Common myeloid progenitor, CD34-positive (primary cell): ENCODE results near the gene TSPAN18.

Experiments used
- CTCF ChIA-PET: fragments of 350-600 bp; sonication (Branson Sonifier 250); formaldehyde crosslinking; loops from one replicate; lab custom pipeline; 2021; ENCODE audit warnings: antibody characterized with exemption; lab: Charles Lee
- POLR2A ChIA-PET: fragments of 350-600 bp; sonication (Branson Sonifier 250); formaldehyde crosslinking; loops from one replicate; lab custom pipeline; 2021; ENCODE audit warnings: antibody characterized with exemption; lab: Charles Lee
- DNase-seq, 3 donors: peaks; one replicate each; pipeline versions ENCODE4 v3.0.0 to v3.0.0-alpha.2; 2013
- H3K27ac ChIP-seq, 2 experiments: 1 replicate in 1 of 2; 2 replicates in 1 of 2; pipeline ENCODE4 v1.7.0; 2013; ENCODE audit warnings: inconsistent platforms in 2 of 2, low read length in 2 of 2, mild to moderate bottlenecking in 2 of 2, low read depth in 1 of 2, moderate library complexity in 1 of 2; ENCODE audit not compliant: severe bottlenecking in 2 of 2, insufficient read depth in 1 of 2, poor library complexity in 1 of 2
- H3K27me3 ChIP-seq, 5 experiments: replicated peaks in 2 of 5; 1 replicate in 3 of 5; 2 replicates in 2 of 5; pipeline versions ENCODE4 v1.6.1 to v1.7.0; 2013; ENCODE audit warnings: low read length in 4 of 5, mild to moderate bottlenecking in 2 of 5, moderate library complexity in 2 of 5, inconsistent platforms in 1 of 5; ENCODE audit not compliant: insufficient read depth in 5 of 5, control insufficient read depth in 4 of 5
- H3K36me3 ChIP-seq, 4 experiments: 1 replicate in 2 of 4; 2 replicates in 2 of 4; pipeline versions ENCODE4 v1.6.1 to v1.7.0; 2013; ENCODE audit warnings: low read length in 3 of 4, control low read depth in 1 of 4, mild to moderate bottlenecking in 1 of 4; ENCODE audit not compliant: control insufficient read depth in 4 of 4, insufficient read depth in 4 of 4
- H3K4me1 ChIP-seq, 4 experiments: 1 replicate in 3 of 4; 2 replicates in 1 of 4; pipeline versions ENCODE4 v1.6.1 to v1.7.1; 2013; ENCODE audit warnings: low read length in 3 of 4, mild to moderate bottlenecking in 3 of 4, control low read depth in 1 of 4, inconsistent platforms in 1 of 4, moderate library complexity in 1 of 4; ENCODE audit not compliant: control insufficient read depth in 4 of 4, insufficient read depth in 4 of 4; ENCODE audit errors: control extremely low read depth in 1 of 4
- H3K4me3 ChIP-seq, 7 experiments: 1 replicate in 4 of 7; 2 replicates in 3 of 7; pipeline versions ENCODE4 v1.5.1 to v1.7.0; 2013; ENCODE audit warnings: mild to moderate bottlenecking in 7 of 7, low read length in 6 of 7, moderate library complexity in 6 of 7, inconsistent platforms in 2 of 7, low read depth in 2 of 7, control low read depth in 1 of 7; ENCODE audit not compliant: insufficient read depth in 4 of 7, control insufficient read depth in 1 of 7; ENCODE audit errors: extremely low read depth in 1 of 7
- H3K9me3 ChIP-seq, 5 experiments: 1 replicate in 4 of 5; 2 replicates in 1 of 5; pipeline versions ENCODE4 v1.6.1 to v1.7.1; 2013; ENCODE audit warnings: low read length in 4 of 5, mild to moderate bottlenecking in 2 of 5, inconsistent platforms in 1 of 5, low read depth in 1 of 5, moderate library complexity in 1 of 5; ENCODE audit not compliant: control insufficient read depth in 4 of 5, insufficient read depth in 2 of 5; ENCODE audit errors: control extremely low read depth in 1 of 5
- WGBS: methylation state at CpG from one replicate; pipeline ENCODE4 v1.1.5; 2013; ENCODE audit not compliant: insufficient coverage; 5-methylcytosine and 5-hydroxymethylcytosine counted together

Gene TSPAN18

DNA sequence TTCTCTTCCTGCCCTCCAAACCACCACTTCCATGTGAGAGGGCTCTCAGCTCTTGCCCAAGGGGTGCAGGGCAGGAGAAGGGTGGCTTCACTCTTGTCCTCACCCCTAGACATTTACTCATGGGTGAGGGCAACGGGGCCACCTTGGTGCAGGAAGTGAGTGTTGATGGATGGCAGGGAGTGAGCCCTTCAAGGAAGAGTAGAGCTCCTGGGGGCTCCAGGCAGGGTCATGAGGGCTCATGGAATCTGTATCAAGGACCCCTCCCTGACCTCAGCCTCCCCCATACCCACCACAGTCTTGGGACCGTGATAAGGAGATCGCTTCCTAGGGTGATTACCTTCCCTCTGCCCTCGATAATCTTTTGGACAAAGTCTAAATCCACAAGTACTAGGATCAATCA, 37.8 kb downstream of the TSPAN18 start:
- no peak for DNase-seq
- H3K27me3 ChIP-seq = peaks cover 0 to 4% (median 0%) of the 10 kb centered on the region in 5 experiments
- peaks cover 0 to 4% (median 0%) of the 10 kb centered on the region in 4 experiments for H3K4me1 ChIP-seq
- H3K4me3 ChIP-seq = no peak overlapping the region
- H3K36me3 ChIP-seq = no peaks in the 10 kb centered on the region
- H3K27ac ChIP-seq = no peak overlapping the region
- CTCF ChIA-PET = interaction anchor here (8.7 kb wide), 1 partner anchor 11 kb away, joined by 60 read pairs; no protein-coding TSS in a partner anchor
- POLR2A ChIA-PET = no interaction called here
- WGBS = 98% methylated on average over 4 of the region's 4 CpGs
- peaks cover 0 to 3% (median 0%) of the 10 kb centered on the region in 5 experiments for H3K9me3 ChIP-seq

DNA sequence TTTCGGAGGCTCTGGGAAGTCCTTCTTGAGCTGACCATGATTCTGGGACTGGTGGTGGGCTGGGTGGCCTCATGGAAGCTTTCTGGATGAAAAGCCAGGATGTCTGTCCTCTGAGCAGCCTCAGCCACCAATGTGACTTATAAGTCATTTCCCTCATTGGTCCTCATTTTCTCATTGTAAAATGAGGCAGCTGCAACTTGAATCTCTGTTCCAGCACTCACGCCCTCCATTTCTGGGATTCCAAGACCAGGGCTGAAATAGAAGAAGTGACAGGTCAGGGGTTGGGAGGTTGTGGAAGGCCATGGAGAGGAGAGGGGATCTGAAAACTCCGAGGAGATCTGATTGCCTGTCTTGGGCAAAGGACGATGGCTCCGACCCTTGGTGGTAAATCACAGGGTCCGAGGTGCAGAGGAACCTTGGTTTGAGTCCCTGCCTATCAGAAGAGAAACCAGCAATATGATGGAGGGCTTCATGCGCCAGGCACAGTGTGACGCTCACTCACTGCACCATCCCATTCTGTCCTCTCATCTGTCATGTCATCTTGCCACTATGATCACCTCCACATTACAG, 38.3 kb downstream of the TSPAN18 start:
- ChIA-PET CTCF (interaction anchor here (8.7 kb wide), 1 partner anchor 11 kb away, joined by 60 read pairs; no protein-coding TSS in a partner anchor), POLR2A (no interaction called here)
- no peak overlapping the region for H3K4me3 ChIP-seq
- no peak overlapping the region for H3K27ac ChIP-seq
- H3K4me1 ChIP-seq = peaks cover 0 to 4% (median 0%) of the 10 kb centered on the region in 4 experiments
- 100% methylated on average over 6 of the region's 8 CpGs for WGBS
- no peak for DNase-seq
- H3K9me3 ChIP-seq = peaks cover 0 to 3% (median 0%) of the 10 kb centered on the region in 5 experiments
- H3K36me3 ChIP-seq = no peaks in the 10 kb centered on the region
- peaks cover 0 to 5% (median 0%) of the 10 kb centered on the region in 5 experiments for H3K27me3 ChIP-seq

DNA sequence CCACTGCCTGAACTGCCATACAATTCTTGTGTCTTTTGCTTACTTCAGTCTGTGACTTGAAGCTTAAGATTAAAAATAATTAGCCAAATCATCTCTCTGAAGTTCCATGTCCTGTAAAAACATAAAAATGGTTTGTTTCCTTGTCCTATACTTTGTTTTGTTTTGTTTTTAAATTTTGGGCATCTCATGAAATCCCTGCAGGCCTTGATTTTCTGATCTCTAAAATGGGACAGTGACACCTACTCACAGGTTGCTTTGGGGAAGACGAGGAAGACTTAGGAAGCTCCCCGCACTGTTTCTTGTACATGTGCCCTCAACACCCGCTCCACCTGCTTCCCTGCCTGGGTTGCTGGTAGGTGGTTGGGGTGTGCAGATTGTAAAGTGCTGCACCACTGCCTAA, 38.9 kb downstream of the TSPAN18 start:
- H3K4me3 ChIP-seq = no peak overlapping the region
- peaks cover 0 to 4% (median 0%) of the 10 kb centered on the region in 4 experiments for H3K4me1 ChIP-seq
- H3K9me3 ChIP-seq = peaks cover 0 to 3% (median 0%) of the 10 kb centered on the region in 5 experiments
- no peak for DNase-seq
- ChIA-PET CTCF (interaction anchor here (2.1 to 8.7 kb wide), 2 partner anchors 10 to 18 kb away, joined by 5 to 60 read pairs; no protein-coding TSS in a partner anchor), POLR2A (no interaction called here)
- no peaks in the 10 kb centered on the region for H3K36me3 ChIP-seq
- no peak overlapping the region for H3K27ac ChIP-seq
- 100% methylated on average over 2 of the region's 3 CpGs for WGBS
- H3K27me3 ChIP-seq = peaks cover 0 to 7% (median 0%) of the 10 kb centered on the region in 5 experiments

DNA sequence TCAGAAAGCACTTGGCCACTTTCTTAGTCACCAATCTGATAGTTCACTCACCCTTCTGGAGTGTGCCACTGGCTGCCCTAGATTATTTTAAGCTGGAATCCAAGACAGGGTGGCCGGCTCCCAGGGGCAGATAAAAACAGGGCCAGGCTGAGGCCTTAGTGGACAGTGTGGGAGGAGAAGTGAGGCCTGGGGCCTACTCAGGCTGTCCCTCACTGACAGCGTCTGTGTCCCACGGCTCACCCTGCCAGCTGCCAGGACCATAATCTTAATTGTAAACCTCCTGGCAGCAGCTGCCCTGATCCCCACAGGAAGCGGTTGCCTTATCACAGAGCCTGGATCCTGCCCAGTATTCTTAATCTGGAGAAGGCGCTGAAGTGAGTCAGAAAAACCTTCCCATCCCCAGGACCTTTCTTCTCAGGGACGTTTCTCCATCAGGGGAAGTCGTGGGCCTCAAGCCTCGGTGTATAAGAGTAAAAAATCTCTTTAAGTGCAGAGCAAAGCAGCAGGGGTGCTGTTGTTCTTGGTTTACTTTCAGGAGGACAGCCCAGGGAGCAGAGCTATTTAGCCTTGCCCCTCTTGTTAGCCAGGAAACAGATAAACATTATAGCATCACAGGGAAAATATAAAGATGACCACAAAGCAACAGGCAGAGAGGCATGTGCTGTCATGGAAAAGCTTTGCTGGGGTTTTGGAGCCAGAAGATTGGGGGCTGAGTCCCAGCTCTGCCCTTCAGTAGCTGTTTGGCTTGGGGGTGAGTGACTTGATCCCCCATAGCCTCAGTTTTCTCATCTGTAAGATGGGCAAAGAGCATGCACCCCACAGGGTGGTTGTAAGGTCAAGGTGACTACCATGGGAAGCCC, 39.6 kb downstream of the TSPAN18 start:
- Histone ChIP-seq H3K4me3 (no peak overlapping the region), H3K36me3 (no peaks in the 10 kb centered on the region), H3K4me1 (peaks cover 0 to 4% (median 0%) of the 10 kb centered on the region in 4 experiments), H3K27me3 (peaks cover 0 to 8% (median 0%) of the 10 kb centered on the region in 5 experiments), H3K27ac (no peak overlapping the region), H3K9me3 (peaks cover 0 to 3% (median 0%) of the 10 kb centered on the region in 5 experiments)
- CTCF ChIA-PET = interaction anchor here (0.7 to 8.7 kb wide), 8 partner anchors 10 to 126 kb away, joined by 3 to 60 read pairs (median 3); no protein-coding TSS in a partner anchor
- POLR2A ChIA-PET = no interaction called here
- WGBS = 50% methylated on average over 2 of the region's 8 CpGs
- peak; percentile 37 to 62 (median 50) for DNase-seq

DNA sequence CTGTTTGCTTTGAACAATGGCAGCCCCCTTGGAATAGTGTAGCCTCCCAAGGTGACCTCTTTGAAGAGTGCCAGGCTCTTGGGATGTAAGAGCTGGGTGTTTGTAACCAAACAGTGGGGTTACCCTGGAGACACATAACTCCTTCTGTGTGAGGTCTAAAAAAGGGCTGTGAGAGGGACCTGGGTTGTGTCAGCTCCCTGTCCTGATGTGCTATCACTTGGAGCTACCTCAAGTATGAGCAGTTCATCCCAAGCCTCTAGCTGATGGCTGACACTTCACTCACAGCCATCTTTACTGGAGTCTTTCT, 40.2 kb downstream of the TSPAN18 start:
- H3K4me1 ChIP-seq = peaks cover 0 to 4% (median 0%) of the 10 kb centered on the region in 4 experiments
- peaks cover 0 to 3% (median under 1%) of the 10 kb centered on the region in 5 experiments for H3K9me3 ChIP-seq
- H3K27ac ChIP-seq = no peak overlapping the region
- peaks cover 0 to 8% (median 0%) of the 10 kb centered on the region in 5 experiments for H3K27me3 ChIP-seq
- H3K36me3 ChIP-seq = no peaks in the 10 kb centered on the region
- CTCF ChIA-PET = interaction anchor here (0.7 to 8.7 kb wide), 9 partner anchors 9 to 126 kb away, joined by 3 to 60 read pairs (median 3); no protein-coding TSS in a partner anchor
- no peak for DNase-seq
- no peak overlapping the region for H3K4me3 ChIP-seq
- POLR2A ChIA-PET = no interaction called here

DNA sequence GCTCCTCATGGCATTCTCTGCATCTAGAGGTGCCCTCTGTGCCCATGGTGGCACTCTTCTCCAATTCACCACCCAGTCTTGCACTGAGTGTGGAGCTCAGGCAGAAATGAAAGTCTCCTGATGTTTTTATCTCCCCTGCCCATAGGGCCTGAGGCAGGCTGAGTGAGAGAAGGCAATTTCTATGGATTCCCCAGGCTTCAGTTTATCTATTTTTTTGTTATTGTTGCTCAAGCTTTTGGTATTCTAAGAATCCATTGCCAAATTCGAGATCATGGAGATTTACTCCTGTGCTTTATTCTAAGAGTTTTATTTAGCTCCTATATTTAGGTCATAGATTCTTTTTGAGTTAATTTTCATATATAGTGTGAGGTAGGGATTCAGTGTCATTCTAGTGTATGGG, 40.7 kb downstream of the TSPAN18 start:
- no CpG with 5 or more reads among the region's 1 CpG for WGBS
- peaks cover 0 to 8% (median 0%) of the 10 kb centered on the region in 5 experiments for H3K27me3 ChIP-seq
- no peak overlapping the region for H3K4me3 ChIP-seq
- DNase-seq = no peak
- ChIA-PET CTCF (interaction anchor here (0.7 to 8.7 kb wide), 7 partner anchors 9 to 126 kb away, joined by 3 to 60 read pairs (median 3); no protein-coding TSS in a partner anchor), POLR2A (no interaction called here)
- H3K27ac ChIP-seq = no peak overlapping the region
- H3K9me3 ChIP-seq = peaks cover 0 to 3% (median 1%) of the 10 kb centered on the region in 5 experiments
- H3K36me3 ChIP-seq = no peaks in the 10 kb centered on the region
- H3K4me1 ChIP-seq = peaks cover 0 to 4% (median 0%) of the 10 kb centered on the region in 4 experiments
